HEK293 (cell line): ENCODE data around the gene TXNDC11.
A peak's percentile ranks its signal among the peaks of the same experiment; 100 is the strongest.

ENCODE experiments used
- GLI4 ChIP-seq: fragments of 450-650 bp; formaldehyde crosslinking; IDR thresholded peaks from 2 replicates; pipeline ENCODE4 v1.5.1; 2016; ENCODE audit warnings: missing biosample characterization, missing genetic modification characterization
- HIC1 ChIP-seq: fragments of 450-650 bp; formaldehyde crosslinking; IDR thresholded peaks from 2 replicates; pipeline ENCODE4 v1.5.1; 2016; ENCODE audit warnings: missing biosample characterization, missing genetic modification characterization
- KLF1 ChIP-seq: fragments of 450-650 bp; formaldehyde crosslinking; IDR thresholded peaks from 2 replicates; pipeline ENCODE4 v1.5.1; 2016; ENCODE audit warnings: missing biosample characterization, missing genetic modification characterization
- KLF10 ChIP-seq: fragments of 450-650 bp; IDR thresholded peaks from 2 replicates; pipeline ENCODE4 v1.5.1; 2018; ENCODE audit warnings: missing biosample characterization, mild to moderate bottlenecking, missing genetic modification characterization
- KLF8 ChIP-seq: fragments of 450-650 bp; formaldehyde crosslinking; IDR thresholded peaks from 2 replicates; pipeline ENCODE4 v1.5.1; 2016; ENCODE audit warnings: missing biosample characterization, missing genetic modification characterization
- MEIS1 ChIP-seq: sonication (generic); formaldehyde crosslinking; IDR thresholded peaks from 2 replicates; pipeline ENCODE4 v1.8.1; 2022; ENCODE audit warnings: missing genetic modification reagents, mild to moderate bottlenecking, borderline replicate concordance
- RBAK ChIP-seq: fragments of 450-650 bp; formaldehyde crosslinking; IDR thresholded peaks from 2 replicates; pipeline ENCODE4 v1.5.1; 2016; ENCODE audit warnings: missing biosample characterization, missing genetic modification characterization
- SCRT1 ChIP-seq: fragments of 450-650 bp; formaldehyde crosslinking; IDR thresholded peaks from 2 replicates; pipeline ENCODE4 v1.5.1; 2016; ENCODE audit warnings: missing biosample characterization, missing genetic modification characterization, borderline replicate concordance
- SP2 ChIP-seq: fragments of 450-650 bp; formaldehyde crosslinking; IDR thresholded peaks from 2 replicates; pipeline ENCODE4 v1.5.1; 2016; ENCODE audit warnings: missing biosample characterization, missing genetic modification characterization
- ZBTB44 ChIP-seq: fragments of 450-650 bp; IDR thresholded peaks from 2 replicates; pipeline ENCODE4 v1.5.1; 2018; ENCODE audit warnings: missing biosample characterization, mild to moderate bottlenecking, missing genetic modification characterization
- ZBTB48 ChIP-seq: fragments of 450-650 bp; formaldehyde crosslinking; IDR thresholded peaks from 2 replicates; pipeline ENCODE4 v1.5.1; 2016; ENCODE audit warnings: missing biosample characterization, missing genetic modification characterization
- ZIC2 ChIP-seq: fragments of 450-650 bp; formaldehyde crosslinking; IDR thresholded peaks from 2 replicates; pipeline ENCODE4 v1.5.1; 2016; ENCODE audit warnings: missing biosample characterization, missing genetic modification characterization
- ZNF10 ChIP-seq: fragments of 450-650 bp; formaldehyde crosslinking; IDR thresholded peaks from 2 replicates; pipeline ENCODE4 v1.5.1; 2017; ENCODE audit warnings: missing biosample characterization, missing genetic modification characterization
- ZNF133 ChIP-seq: fragments of 450-650 bp; formaldehyde crosslinking; IDR thresholded peaks from 2 replicates; pipeline ENCODE4 v1.5.1; 2016; ENCODE audit warnings: missing biosample characterization, missing genetic modification characterization
- ZNF155 ChIP-seq: fragments of 450-650 bp; formaldehyde crosslinking; IDR thresholded peaks from 2 replicates; pipeline ENCODE4 v1.5.1; 2016; ENCODE audit warnings: missing biosample characterization, missing genetic modification characterization
- ZNF221 ChIP-seq: fragments of 450-650 bp; formaldehyde crosslinking; IDR thresholded peaks from 2 replicates; pipeline ENCODE4 v1.5.1; 2017; ENCODE audit warnings: missing biosample characterization, missing genetic modification characterization, borderline replicate concordance
- ZNF274 ChIP-seq, 2 experiments: fragments of 200-500 bp in 1 of 2; fragments of 450-650 bp in 1 of 2; sonication (Bioruptor generic) in 1 of 2; formaldehyde crosslinking in 1 of 2; IDR thresholded peaks; 2 replicates each; pipeline versions ENCODE4 v1.5.1 to v1.6.1; 2014 to 2016; ENCODE audit warnings: borderline replicate concordance in 1 of 2, inconsistent platforms in 1 of 2, low read length in 1 of 2, missing biosample characterization in 1 of 2, missing genetic modification characterization in 1 of 2
- ZNF341 ChIP-seq: fragments of 450-650 bp; formaldehyde crosslinking; IDR thresholded peaks from 2 replicates; pipeline ENCODE4; 2016; ENCODE audit warnings: low read depth, missing biosample characterization, missing genetic modification characterization
- ZNF350 ChIP-seq: fragments of 450-650 bp; formaldehyde crosslinking; IDR thresholded peaks from 2 replicates; pipeline ENCODE4 v1.5.0; 2017; ENCODE audit warnings: missing biosample characterization, mild to moderate bottlenecking, missing genetic modification characterization
- ZNF426 ChIP-seq: fragments of 450-650 bp; formaldehyde crosslinking; IDR thresholded peaks from 2 replicates; pipeline ENCODE4 v1.5.1; 2017; ENCODE audit warnings: missing biosample characterization, missing genetic modification characterization, mild to moderate bottlenecking, inconsistent platforms, moderate library complexity
- ZNF510 ChIP-seq: fragments of 450-650 bp; formaldehyde crosslinking; IDR thresholded peaks from 2 replicates; pipeline ENCODE4 v1.5.1; 2018; ENCODE audit warnings: mild to moderate bottlenecking, missing genetic modification characterization, missing biosample characterization; ENCODE audit not compliant: insufficient replicate concordance
- ZNF548 ChIP-seq: fragments of 450-650 bp; formaldehyde crosslinking; IDR thresholded peaks from 2 replicates; pipeline ENCODE4 v1.5.1; 2016; ENCODE audit warnings: missing biosample characterization, missing genetic modification characterization
- ZNF549 ChIP-seq: fragments of 450-650 bp; IDR thresholded peaks from 2 replicates; pipeline ENCODE4 v1.5.1; 2018; ENCODE audit warnings: missing biosample characterization, missing genetic modification characterization, mild to moderate bottlenecking, inconsistent platforms, moderate library complexity
- ZNF571 ChIP-seq: fragments of 450-650 bp; formaldehyde crosslinking; IDR thresholded peaks from 2 replicates; pipeline ENCODE4 v1.5.0; 2017; ENCODE audit warnings: missing biosample characterization, missing genetic modification characterization
- ZNF629 ChIP-seq: fragments of 450-650 bp; formaldehyde crosslinking; IDR thresholded peaks from 2 replicates; pipeline ENCODE4 v1.5.1; 2017; ENCODE audit warnings: missing biosample characterization, missing genetic modification characterization
- ZNF654 ChIP-seq: fragments of 450-650 bp; formaldehyde crosslinking; IDR thresholded peaks from 2 replicates; pipeline ENCODE4 v1.5.1; 2016; ENCODE audit warnings: low read depth, missing biosample characterization, missing genetic modification characterization
- ZSCAN30 ChIP-seq: fragments of 450-650 bp; IDR thresholded peaks from 2 replicates; pipeline ENCODE4 v1.5.1; 2018; ENCODE audit warnings: missing biosample characterization, mild to moderate bottlenecking, missing genetic modification characterization, moderate library complexity
- ZXDB ChIP-seq: fragments of 450-650 bp; formaldehyde crosslinking; IDR thresholded peaks from 2 replicates; pipeline ENCODE4 v1.5.1; 2016; ENCODE audit warnings: missing biosample characterization, missing genetic modification characterization
- TF ChIP-seq, protein P1 (sequence below): fragments of 450-650 bp; formaldehyde crosslinking; IDR thresholded peaks from 2 replicates; pipeline ENCODE4 v1.5.1; 2016; ENCODE audit warnings: missing biosample characterization, missing genetic modification characterization
- TF ChIP-seq, protein P2 (sequence below): fragments of 450-650 bp; formaldehyde crosslinking; IDR thresholded peaks from 2 replicates; pipeline ENCODE4 v1.5.1; 2016; ENCODE audit warnings: missing biosample characterization, missing genetic modification characterization
- TF ChIP-seq, protein P3 (sequence below): fragments of 450-650 bp; formaldehyde crosslinking; IDR thresholded peaks from 2 replicates; pipeline ENCODE4 v1.5.1; 2016; ENCODE audit warnings: missing biosample characterization, missing genetic modification characterization

TXNDC11 gene

DNA sequence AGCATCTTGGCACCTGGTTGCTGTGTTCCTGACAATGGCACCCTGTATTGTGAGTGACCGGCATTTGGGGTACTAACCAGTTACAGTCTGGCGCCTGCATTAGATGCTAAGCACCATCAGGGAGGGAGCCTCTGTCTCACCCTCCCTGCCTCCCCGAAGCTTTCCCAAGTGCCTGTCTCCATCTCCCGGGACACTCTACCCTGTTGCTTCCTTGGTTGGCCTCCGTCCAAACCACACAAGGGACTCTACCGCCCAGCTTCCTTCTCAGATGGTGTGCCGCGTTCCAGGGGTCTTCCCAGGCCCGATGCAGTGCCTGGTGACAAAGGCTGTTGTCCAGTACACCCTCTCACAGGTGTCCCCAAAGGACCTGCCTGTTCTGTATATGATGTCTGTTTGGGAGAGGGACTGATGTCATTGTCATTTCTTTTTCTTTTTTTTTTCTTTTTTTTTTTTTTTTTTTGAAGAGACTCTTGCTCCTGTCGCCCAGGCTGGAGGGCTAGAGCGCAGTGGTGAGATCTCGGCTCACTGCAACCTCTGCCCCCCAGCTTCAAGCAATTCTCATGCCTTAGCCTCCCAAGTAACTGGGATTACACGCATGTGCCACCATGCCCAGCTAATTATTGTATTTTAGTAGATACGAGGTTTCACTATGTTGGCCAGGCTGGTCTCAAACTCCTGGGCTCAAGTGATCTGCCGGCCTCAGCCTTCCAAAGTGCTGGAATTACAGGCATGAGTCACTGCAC is 67.7 kb downstream of the TXNDC11 start (continued):
- TF ChIP-seq, protein P1, sequence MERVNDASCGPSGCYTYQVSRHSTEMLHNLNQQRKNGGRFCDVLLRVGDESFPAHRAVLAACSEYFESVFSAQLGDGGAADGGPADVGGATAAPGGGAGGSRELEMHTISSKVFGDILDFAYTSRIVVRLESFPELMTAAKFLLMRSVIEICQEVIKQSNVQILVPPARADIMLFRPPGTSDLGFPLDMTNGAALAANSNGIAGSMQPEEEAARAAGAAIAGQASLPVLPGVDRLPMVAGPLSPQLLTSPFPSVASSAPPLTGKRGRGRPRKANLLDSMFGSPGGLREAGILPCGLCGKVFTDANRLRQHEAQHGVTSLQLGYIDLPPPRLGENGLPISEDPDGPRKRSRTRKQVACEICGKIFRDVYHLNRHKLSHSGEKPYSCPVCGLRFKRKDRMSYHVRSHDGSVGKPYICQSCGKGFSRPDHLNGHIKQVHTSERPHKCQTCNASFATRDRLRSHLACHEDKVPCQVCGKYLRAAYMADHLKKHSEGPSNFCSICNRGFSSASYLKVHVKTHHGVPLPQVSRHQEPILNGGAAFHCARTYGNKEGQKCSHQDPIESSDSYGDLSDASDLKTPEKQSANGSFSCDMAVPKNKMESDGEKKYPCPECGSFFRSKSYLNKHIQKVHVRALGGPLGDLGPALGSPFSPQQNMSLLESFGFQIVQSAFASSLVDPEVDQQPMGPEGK (tag by site-specific recombination), result peak; percentile 24; the same call in 1 of the 2 replicates
- TF ChIP-seq ZNF221 (no peak), ZNF274 (IDR thresholded peaks at IDR 0.05; ENCODE audit: low read length) (no peak), ZNF274 (tag by site-specific recombination; IDR thresholded peaks at IDR 0.05; ENCODE audit: borderline replicate concordance) (no peak), ZNF510 (tag by site-specific recombination) (no peak), GLI4 (tag by site-specific recombination) (no peak), ZIC2 (tag by site-specific recombination) (peak; percentile 66), KLF1 (tag by site-specific recombination) (no peak), KLF8 (no peak), ZNF548 (tag by site-specific recombination) (no peak), ZNF10 (no peak), ZBTB48 (tag by site-specific recombination) (peak; percentile 19; the same call in 1 of the 2 replicates), SCRT1 (tag by site-specific recombination) (peak; percentile 90), KLF10 (tag by site-specific recombination) (no peak), ZNF341 (tag by site-specific recombination) (peak; percentile 57), ZNF350 (no peak), ZNF133 (no peak), ZSCAN30 (tag by site-specific recombination) (no peak), MEIS1 (no peak), SP2 (tag by site-specific recombination) (no peak), ZXDB (tag by site-specific recombination) (0 out of 2 replicates have a peak, but pooled peaks have one; percentile 41), RBAK (tag by site-specific recombination) (no peak), ZNF629 (tag by site-specific recombination) (peak; percentile 42; the same call in 1 of the 2 replicates), ZNF155 (tag by site-specific recombination) (no peak), ZNF426 (tag by site-specific recombination) (no peak), HIC1 (tag by site-specific recombination) (0 out of 2 replicates have a peak, but pooled peaks have one; percentile 2), ZNF654 (tag by site-specific recombination) (no peak), ZNF549 (tag by site-specific recombination) (no peak), ZBTB44 (tag by site-specific recombination) (no peak), ZNF571 (tag by site-specific recombination) (no peak)
- TF ChIP-seq, protein P2, sequence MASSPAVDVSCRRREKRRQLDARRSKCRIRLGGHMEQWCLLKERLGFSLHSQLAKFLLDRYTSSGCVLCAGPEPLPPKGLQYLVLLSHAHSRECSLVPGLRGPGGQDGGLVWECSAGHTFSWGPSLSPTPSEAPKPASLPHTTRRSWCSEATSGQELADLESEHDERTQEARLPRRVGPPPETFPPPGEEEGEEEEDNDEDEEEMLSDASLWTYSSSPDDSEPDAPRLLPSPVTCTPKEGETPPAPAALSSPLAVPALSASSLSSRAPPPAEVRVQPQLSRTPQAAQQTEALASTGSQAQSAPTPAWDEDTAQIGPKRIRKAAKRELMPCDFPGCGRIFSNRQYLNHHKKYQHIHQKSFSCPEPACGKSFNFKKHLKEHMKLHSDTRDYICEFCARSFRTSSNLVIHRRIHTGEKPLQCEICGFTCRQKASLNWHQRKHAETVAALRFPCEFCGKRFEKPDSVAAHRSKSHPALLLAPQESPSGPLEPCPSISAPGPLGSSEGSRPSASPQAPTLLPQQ (tag by site-specific recombination), result 0 out of 2 replicates have a peak, but pooled peaks have one; percentile 18
- TF ChIP-seq, protein P3, sequence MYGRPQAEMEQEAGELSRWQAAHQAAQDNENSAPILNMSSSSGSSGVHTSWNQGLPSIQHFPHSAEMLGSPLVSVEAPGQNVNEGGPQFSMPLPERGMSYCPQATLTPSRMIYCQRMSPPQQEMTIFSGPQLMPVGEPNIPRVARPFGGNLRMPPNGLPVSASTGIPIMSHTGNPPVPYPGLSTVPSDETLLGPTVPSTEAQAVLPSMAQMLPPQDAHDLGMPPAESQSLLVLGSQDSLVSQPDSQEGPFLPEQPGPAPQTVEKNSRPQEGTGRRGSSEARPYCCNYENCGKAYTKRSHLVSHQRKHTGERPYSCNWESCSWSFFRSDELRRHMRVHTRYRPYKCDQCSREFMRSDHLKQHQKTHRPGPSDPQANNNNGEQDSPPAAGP, result no peak
